H9 (cell line): Measurements from ENCODE around the gene BCL2L1. TPM values are rescaled to one million over a fixed set of nuclear protein-coding genes. Genes with fewer than 3 reads are reported as not detected.

ENCODE experiments used
- DNase-seq: peaks from one replicate; pipeline ENCODE4 v3.0.0-alpha.2; 2017
- H2AFZ ChIP-seq: one replicate; pipeline ENCODE4 v1.6.1; 2013; ENCODE audit warnings: mild to moderate bottlenecking, low read length, control low read depth, moderate library complexity
- H2AK5ac ChIP-seq: 2 replicates; pipeline ENCODE4 v1.6.1; 2013; ENCODE audit warnings: low read length, control low read depth, mixed read lengths; ENCODE audit not compliant: insufficient read length
- H2BK120ac ChIP-seq: one replicate; pipeline ENCODE4 v1.6.1; 2013; ENCODE audit warnings: low read depth, mild to moderate bottlenecking, low read length, control low read depth, inconsistent platforms; ENCODE audit not compliant: poor library complexity, severe bottlenecking
- H2BK12ac ChIP-seq: 2 replicates; pipeline ENCODE4 v1.6.1; 2013; ENCODE audit warnings: low read length, control low read depth, mixed read lengths, low read depth; ENCODE audit not compliant: insufficient read length
- H2BK15ac ChIP-seq: 2 replicates; pipeline ENCODE4 v1.6.1; 2013; ENCODE audit warnings: low read depth, low read length, control low read depth
- H2BK20ac ChIP-seq: one replicate; pipeline ENCODE4 v1.6.1; 2013; ENCODE audit warnings: low read depth, mild to moderate bottlenecking, low read length, control low read depth, inconsistent platforms; ENCODE audit not compliant: poor library complexity, severe bottlenecking
- H2BK5ac ChIP-seq: 2 replicates; pipeline ENCODE4 v1.6.1; 2013; ENCODE audit warnings: low read length, control low read depth, mixed read lengths; ENCODE audit not compliant: insufficient read length
- H3K14ac ChIP-seq: 2 replicates; pipeline ENCODE4 v1.6.1; 2013; ENCODE audit warnings: low read length, control low read depth; ENCODE audit not compliant: insufficient read depth
- H3K18ac ChIP-seq: 2 replicates; pipeline ENCODE4 v1.6.1; 2013; ENCODE audit warnings: low read depth, mild to moderate bottlenecking, mixed read lengths, low read length, control low read depth; ENCODE audit not compliant: insufficient read length
- H3K23ac ChIP-seq: 2 replicates; pipeline ENCODE4 v1.6.1; 2013; ENCODE audit warnings: low read length, control low read depth, mixed read lengths, low read depth; ENCODE audit not compliant: insufficient read length
- H3K23me2 ChIP-seq: 2 replicates; pipeline ENCODE4 v1.6.1; 2013; ENCODE audit warnings: low read depth, mild to moderate bottlenecking, mixed read lengths, low read length, control low read depth; ENCODE audit not compliant: insufficient read length, poor library complexity, severe bottlenecking
- H3K27ac ChIP-seq: 2 replicates; pipeline ENCODE4 v1.5.1; 2013; ENCODE audit warnings: low read length, control low read depth, mixed read lengths, low read depth; ENCODE audit not compliant: insufficient read length
- H3K27me3 ChIP-seq: 2 replicates; pipeline ENCODE4 v1.6.1; 2013; ENCODE audit warnings: low read length, control low read depth, inconsistent platforms; ENCODE audit not compliant: insufficient read depth
- H3K4ac ChIP-seq: 2 replicates; pipeline ENCODE4 v1.6.1; 2013; ENCODE audit warnings: low read depth, mild to moderate bottlenecking, control low read depth, inconsistent platforms, low read length, moderate library complexity
- H3K4me1 ChIP-seq: 2 replicates; pipeline ENCODE4 v1.6.1; 2013; ENCODE audit warnings: low read length, control low read depth, inconsistent platforms; ENCODE audit not compliant: insufficient read depth
- H3K4me2 ChIP-seq: 2 replicates; pipeline ENCODE4 v1.6.1; 2013; ENCODE audit warnings: low read length, control low read depth, mixed read lengths; ENCODE audit not compliant: insufficient read length, insufficient read depth
- H3K56ac ChIP-seq: 2 replicates; pipeline ENCODE4 v1.6.1; 2013; ENCODE audit warnings: low read depth, mild to moderate bottlenecking, mixed read lengths, low read length, control low read depth; ENCODE audit not compliant: insufficient read length
- H3K79me1 ChIP-seq: 2 replicates; pipeline ENCODE4 v1.6.1; 2013; ENCODE audit warnings: low read depth, mild to moderate bottlenecking, moderate library complexity, low read length, control low read depth, inconsistent platforms; ENCODE audit not compliant: insufficient read depth, poor library complexity, severe bottlenecking
- H3K79me2 ChIP-seq: 2 replicates; pipeline ENCODE4 v1.6.1; 2013; ENCODE audit warnings: low read length, control low read depth, inconsistent platforms; ENCODE audit not compliant: insufficient read depth
- H3K9ac ChIP-seq: 2 replicates; pipeline ENCODE4 v1.6.1; 2013; ENCODE audit warnings: low read length, control low read depth, mixed read lengths; ENCODE audit not compliant: insufficient read length; ENCODE audit errors: extremely low read depth
- H3K9me3 ChIP-seq: one replicate; pipeline ENCODE4 v1.6.1; 2013; ENCODE audit warnings: low read depth, low read length, inconsistent platforms; ENCODE audit not compliant: control insufficient read depth
- H3T11ph ChIP-seq: one replicate; pipeline ENCODE4 v1.6.1; 2013; ENCODE audit warnings: mild to moderate bottlenecking, low read length, control low read depth, inconsistent platforms
- H4K20me1 ChIP-seq: one replicate; pipeline ENCODE4 v1.6.1; 2013; ENCODE audit not compliant: control insufficient read depth, insufficient read length, insufficient read depth
- H4K5ac ChIP-seq: 2 replicates; pipeline ENCODE4 v1.6.1; 2013; ENCODE audit warnings: low read depth, mild to moderate bottlenecking, mixed read lengths, low read length, control low read depth; ENCODE audit not compliant: insufficient read length
- H4K8ac ChIP-seq: replicated peaks from 2 replicates; pipeline ENCODE4 v1.6.1; 2013; ENCODE audit warnings: low read length, control low read depth, mixed read lengths, low read depth; ENCODE audit not compliant: insufficient read length
- H4K91ac ChIP-seq: 2 replicates; pipeline ENCODE4 v1.6.1; 2013; ENCODE audit warnings: low read depth, mild to moderate bottlenecking, moderate library complexity, mixed read lengths, low read length, control low read depth; ENCODE audit not compliant: insufficient read length
- H3K27ac Mint-ChIP-seq, 3 experiments: 2 replicates in 2 of 3; 3 replicates in 1 of 3; pipeline ENCODE4 v1.8.0; 2020 to 2021; ENCODE audit warnings: mixed read lengths in 3 of 3, mild to moderate bottlenecking in 1 of 3, moderate library complexity in 1 of 3
- H3K27me3 Mint-ChIP-seq: 2 replicates; pipeline ENCODE4 v1.8.0; 2021; ENCODE audit warnings: low read depth, mild to moderate bottlenecking, moderate library complexity, mixed read lengths
- H3K36me3 Mint-ChIP-seq, 3 experiments: 2 replicates in 2 of 3; 3 replicates in 1 of 3; pipeline ENCODE4 v1.8.0; 2020 to 2021; ENCODE audit warnings: low read depth in 3 of 3, mixed read lengths in 3 of 3; ENCODE audit not compliant: insufficient read depth in 1 of 3
- H3K4me1 Mint-ChIP-seq, 2 experiments: 2 replicates each; pipeline ENCODE4 v1.8.0; 2020; ENCODE audit warnings: mixed read lengths in 2 of 2
- H3K4me3 Mint-ChIP-seq, 2 experiments: 2 replicates in 1 of 2; 3 replicates in 1 of 2; pipeline ENCODE4 v1.8.0; 2020 to 2021; ENCODE audit warnings: mild to moderate bottlenecking in 2 of 2, mixed read lengths in 2 of 2, moderate library complexity in 1 of 2
- H3K9me3 Mint-ChIP-seq, 2 experiments: 2 replicates in 1 of 2; 3 replicates in 1 of 2; pipeline ENCODE4 v1.8.0; 2020; ENCODE audit warnings: mild to moderate bottlenecking in 2 of 2, mixed read lengths in 2 of 2, moderate library complexity in 1 of 2
- WGBS: extraction: QIAGEN DNeasy Blood & Tissue Kit; methylation state at CpG from one replicate; pipeline ENCODE4 v1.1.7; 2013; ENCODE audit warnings: missing lambda C conversion rate, low lambda C conversion rate, mixed read lengths; ENCODE audit not compliant: insufficient read length; ENCODE audit errors: extremely low coverage; 5-methylcytosine and 5-hydroxymethylcytosine counted together
- total RNA-seq: library from RNA; stranded (reverse); gene quantifications from 2 replicates; pipeline ENCODE4 v1.2.1, GENCODE V29; 2021
- TF ChIP-seq, protein P1 (sequence below): fragments of 200-600 bp; sonication (generic); conservative IDR thresholded peaks from 3 replicates; pipeline ENCODE4 v1.8.0; 2021; ENCODE audit warnings: antibody characterized with exemption, mild to moderate bottlenecking

BCL2L1 gene
- total RNA-seq, 1 experiment from 2014 or later = 105 TPM

DNA sequence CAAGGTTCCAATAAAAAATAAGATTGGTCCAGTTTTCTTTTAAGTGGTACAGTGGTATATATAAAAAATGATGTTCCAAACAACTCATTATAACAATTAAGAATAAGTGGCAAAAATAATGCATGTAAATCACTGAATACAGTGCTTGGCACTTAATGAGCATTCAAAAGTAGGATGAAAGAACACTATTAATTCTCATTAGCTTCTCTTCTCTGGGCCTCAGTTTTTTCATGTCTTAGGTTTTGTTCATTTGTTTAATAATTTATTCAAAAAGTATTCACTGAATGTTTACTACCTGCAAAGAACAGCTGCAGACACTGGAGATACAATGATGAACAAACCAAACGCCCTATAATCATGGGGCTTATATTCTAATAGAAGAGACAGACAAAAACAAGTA, 21.1 kb downstream of the BCL2L1 start:
- Histone ChIP-seq H3T11ph (no peak overlapping the region), H3K4me1 (no peaks in the 10 kb centered on the region), H3K56ac (no peak overlapping the region), H4K8ac (no peak overlapping the region), H2BK20ac (no peak overlapping the region), H2AFZ (no peak overlapping the region), H4K5ac (no peak overlapping the region), H3K27ac (no peak overlapping the region), H3K14ac (no peak overlapping the region), H3K79me2 (0 out of 2 replicates have a peak, but pooled peaks cover 2% of the 10 kb centered on the region), H2BK5ac (no peak overlapping the region), H3K79me1 (no peaks in the 10 kb centered on the region), H3K4me2 (no peak overlapping the region), H3K4ac (no peak overlapping the region), H2BK15ac (no peak overlapping the region), H2AK5ac (no peak overlapping the region), H3K23ac (no peak overlapping the region), H4K91ac (no peak overlapping the region), H3K23me2 (no peaks in the 10 kb centered on the region), H3K18ac (no peak overlapping the region), H3K9ac (no peak overlapping the region), H2BK12ac (no peak overlapping the region), H3K27me3 (no peaks in the 10 kb centered on the region), H4K20me1 (no peaks in the 10 kb centered on the region), H2BK120ac (no peak overlapping the region), H3K9me3 (no peaks in the 10 kb centered on the region)
- no peaks in the 10 kb centered on the region for H3K27me3 Mint-ChIP-seq
- WGBS = no CpG with 5 or more reads among the region's 1 CpG
- TF ChIP-seq, protein P1, sequence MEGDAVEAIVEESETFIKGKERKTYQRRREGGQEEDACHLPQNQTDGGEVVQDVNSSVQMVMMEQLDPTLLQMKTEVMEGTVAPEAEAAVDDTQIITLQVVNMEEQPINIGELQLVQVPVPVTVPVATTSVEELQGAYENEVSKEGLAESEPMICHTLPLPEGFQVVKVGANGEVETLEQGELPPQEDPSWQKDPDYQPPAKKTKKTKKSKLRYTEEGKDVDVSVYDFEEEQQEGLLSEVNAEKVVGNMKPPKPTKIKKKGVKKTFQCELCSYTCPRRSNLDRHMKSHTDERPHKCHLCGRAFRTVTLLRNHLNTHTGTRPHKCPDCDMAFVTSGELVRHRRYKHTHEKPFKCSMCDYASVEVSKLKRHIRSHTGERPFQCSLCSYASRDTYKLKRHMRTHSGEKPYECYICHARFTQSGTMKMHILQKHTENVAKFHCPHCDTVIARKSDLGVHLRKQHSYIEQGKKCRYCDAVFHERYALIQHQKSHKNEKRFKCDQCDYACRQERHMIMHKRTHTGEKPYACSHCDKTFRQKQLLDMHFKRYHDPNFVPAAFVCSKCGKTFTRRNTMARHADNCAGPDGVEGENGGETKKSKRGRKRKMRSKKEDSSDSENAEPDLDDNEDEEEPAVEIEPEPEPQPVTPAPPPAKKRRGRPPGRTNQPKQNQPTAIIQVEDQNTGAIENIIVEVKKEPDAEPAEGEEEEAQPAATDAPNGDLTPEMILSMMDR = no peak
- peak overlapping the region in 2 of 3 experiments; percentile 25 to 71; a peak in 3 of 7 replicates for H3K27ac Mint-ChIP-seq
- H3K4me1 Mint-ChIP-seq = peaks cover 30 to 32% of the 10 kb centered on the region in 2 experiments
- H3K4me3 Mint-ChIP-seq = no peak overlapping the region
- no peaks in the 10 kb centered on the region for H3K9me3 Mint-ChIP-seq
- peaks cover 4 to 49% (median 22%) of the 10 kb centered on the region in 3 experiments; a peak in 6 of 7 replicates for H3K36me3 Mint-ChIP-seq
- no peak for DNase-seq
